Pancreas (tissue), 10 donors: ENCODE results near the gene MS4A6A. TPM values are rescaled to one million over a fixed set of nuclear protein-coding genes. Genes with fewer than 3 reads are reported as not detected.
"Not testable (repeated sequence)": the region's sequence is repeated elsewhere in the genome, so short reads cannot be mapped to it uniquely, and the experiment has no call there.

Source experiments
- ATAC-seq, 4 donors: fragments of 200-7000 bp; cut with Tn5 transposase; one replicate each; pipeline versions ENCODE4 v1.8.0 to v1.9.1; 2020; ENCODE audit warnings: mild to moderate bottlenecking in 4 of 4, moderate library complexity in 4 of 4
- DNase-seq, 6 donors: peaks; one replicate each; pipeline ENCODE4 v3.0.0-alpha.2; 2020
- FAIRE-seq: peaks from 2 replicates; lab custom pipeline; 2012; peaks lifted over from hg19 to GRCh38; lab: Jason Lieb, UNC
- H3K27ac ChIP-seq, 4 donors: fragments of 200-600 bp; sonication (generic); 1 replicate in 3 of 4; 2 replicates in 1 of 4; pipeline versions ENCODE4 v1.5.0 to v1.8.0; 2020
- H3K27me3 ChIP-seq, 4 donors: fragments of 200-600 bp; one replicate each; pipeline ENCODE4 v1.8.0; 2021
- H3K36me3 ChIP-seq, 3 donors: fragments of 200-600 bp; sonication (generic) in 1 of 3; one replicate each; pipeline versions ENCODE4 v1.5.0 to v1.8.0; 2020 to 2021
- H3K4me1 ChIP-seq, 3 donors: fragments of 200-600 bp; one replicate each; pipeline ENCODE4 v1.8.0; 2021
- H3K4me3 ChIP-seq, 4 donors: fragments of 200-600 bp; sonication (generic) in 2 of 4; one replicate each; pipeline versions ENCODE4 v1.5.0 to v1.8.0; 2020 to 2021
- H3K9me3 ChIP-seq, 4 donors: fragments of 200-600 bp; one replicate each; pipeline ENCODE4 v1.8.0; 2021
- CTCF ChIP-seq, 4 donors: fragments of 200-600 bp; sonication (generic) in 3 of 4; IDR thresholded peaks; one replicate each; pipeline versions ENCODE4 v1.5.0 to v1.8.0; 2021; ENCODE audit warnings: antibody characterized with exemption in 4 of 4
- WGBS, 2 donors: extraction: QIAGEN DNeasy Blood & Tissue Kit; methylation state at CpG; one replicate each; pipeline ENCODE4 v1.1.7; 2013; 5-methylcytosine and 5-hydroxymethylcytosine counted together
- intact Hi-C, 3 donors: fragments of 100-400 bp; cut with DNase I; formaldehyde crosslinking; loops; one replicate each; pipeline versions ENCODE4 v1.11.1 to v1.14.2; 2022
- polyA plus RNA-seq, 2 donors: library from polyadenylated mRNA; stranded (reverse); fragments of 200-250 nt; gene quantifications; one replicate each; pipeline ENCODE4 v1.2.3, GENCODE V29; 2013
- total RNA-seq, 6 donors: library from RNA; stranded (reverse); fragmentation: NEBNext Ultra II Directional in 4 of 6; extraction: Animal tissue kit (Norgen Biotek cat#: 25700) in 4 of 6; gene quantifications; one replicate each; pipeline versions ENCODE4 v1.2.1 to v1.2.4, GENCODE V29; 2021 to 2023
- donor health status: healthy with polysubstance abuse.
- donor health status: DM: no; HTN: no; CAD: no; lungs with moderate emphysema.
- donor health status: DM: no; HTN: no; CAD: no.
- donor health status: control.
- donor health status: control.
- donor health status: Bipolar disorder and iron deficiency.
- donor health status: DM: yes; HTN: yes; CAD: no.
- donor health status: DM: no; HTN: no; CAD: no.
- donor health status: DM: no; HTN: no; CAD: no.
- donor health status: DM: yes; HTN: yes; CAD: no.

Gene MS4A6A
- total and polyA plus RNA-seq, 8 donors, result 3.1 to 69.3 (median 7.0) TPM

GRCh38 chr11:60206616-60207015 lies 23.7 kb upstream of the MS4A6A start:
- H3K27me3 ChIP-seq, result peaks cover 0 to 3% (median 0%) of the 10 kb centered on the region in 4 donors
- no peak for TF ChIP-seq CTCF (IDR thresholded peaks at IDR 0.05)
- DNase-seq, result no peak
- ATAC-seq, result no peak
- no peak overlapping the region for H3K27ac ChIP-seq
- no peak for FAIRE-seq
- H3K36me3 ChIP-seq, result no peaks in the 10 kb centered on the region
- WGBS, 2 donors, result 88 to 89% methylated on average over 1 of the region's 1 CpG
- H3K4me1 ChIP-seq, result no peaks in the 10 kb centered on the region
- intact Hi-C loops, result no loop called here
- no peak overlapping the region for H3K4me3 ChIP-seq
- no peaks in the 10 kb centered on the region for H3K9me3 ChIP-seq

- DNase-seq (no peak), ATAC-seq (no peak), FAIRE-seq (no peak)
- Histone ChIP-seq H3K4me1 (no peaks in the 10 kb centered on the region), H3K27me3 (peaks cover 0 to 3% (median 0%) of the 10 kb centered on the region in 4 donors), H3K27ac (no peak overlapping the region), H3K36me3 (no peaks in the 10 kb centered on the region), H3K9me3 (no peaks in the 10 kb centered on the region), H3K4me3 (no peak overlapping the region)
- 75 to 86% methylated on average over 4 of the region's 4 CpGs for WGBS, 2 donors
- intact Hi-C loops, result no loop called here
- TF ChIP-seq CTCF (IDR thresholded peaks at IDR 0.05), result no peak
Measured at GRCh38 chr11:60204922-60205321, 22.0 kb upstream of the MS4A6A start.

- H3K4me1 ChIP-seq, intact Hi-C loops, FAIRE-seq, H3K27ac ChIP-seq, H3K36me3 ChIP-seq, H3K9me3 ChIP-seq, H3K4me3 ChIP-seq, H3K27me3 ChIP-seq, ATAC-seq: not testable (repeated sequence)
- DNase-seq, result peak in 1 of 6 donors; percentile 42
- WGBS, 2 donors, result 91 to 98% methylated on average over 9 to 22 of the region's 26 CpGs
Measured at GRCh38 chr11:60201334-60201733, 18.5 kb upstream of the MS4A6A start.

GRCh38 chr11:60197442-60197841 lies 14.6 kb upstream of the MS4A6A start:
- DNase-seq, result no peak
- no peaks in the 10 kb centered on the region for H3K4me1 ChIP-seq
- H3K27me3 ChIP-seq, result no peaks in the 10 kb centered on the region
- H3K9me3 ChIP-seq, result no peaks in the 10 kb centered on the region
- no peak for ATAC-seq
- FAIRE-seq, result no peak
- intact Hi-C loops, result no loop called here
- no peak for TF ChIP-seq CTCF (IDR thresholded peaks at IDR 0.05)
- no peak overlapping the region for H3K4me3 ChIP-seq
- 62 to 83% methylated on average over 1 of the region's 1 CpG for WGBS, 2 donors
- H3K36me3 ChIP-seq, result no peaks in the 10 kb centered on the region
- no peak overlapping the region for H3K27ac ChIP-seq

GRCh38 chr11:60195923-60196368 lies 13.1 kb upstream of the MS4A6A start:
- DNase-seq (no peak), FAIRE-seq (no peak), ATAC-seq (no peak)
- no peak overlapping the region for H3K4me3 ChIP-seq
- no peaks in the 10 kb centered on the region for H3K27me3 ChIP-seq
- no peak for TF ChIP-seq CTCF (IDR thresholded peaks at IDR 0.05)
- intact Hi-C loops, result no loop called here
- H3K4me1 ChIP-seq, result no peaks in the 10 kb centered on the region
- 82 to 96% methylated on average over 4 of the region's 4 CpGs for WGBS, 2 donors
- H3K9me3 ChIP-seq, result no peaks in the 10 kb centered on the region
- H3K27ac ChIP-seq, result peak overlapping the region in 1 of 4 donors; percentile 47
- H3K36me3 ChIP-seq, result no peaks in the 10 kb centered on the region
